DND-41 (cell line): ENCODE results near the gene RALGPS2.
A peak's percentile ranks its signal among the peaks of the same experiment; 100 is the strongest.

Experiments
- ATAC-seq: fragments of 200-7000 bp; cut with Tn5 transposase; 3 replicates; pipeline ENCODE4 v1.9.1; 2021; ENCODE audit warnings: low read depth; ENCODE audit not compliant: insufficient read depth
- DNase-seq: peaks from one replicate; pipeline ENCODE4 v3.0.0-alpha.2; 2020
- H2AFZ ChIP-seq: 2 replicates; pipeline ENCODE4 v1.6.0; 2012; ENCODE audit warnings: low read depth, low read length
- H3K27ac ChIP-seq: 2 replicates; pipeline ENCODE4 v1.5.1; 2012; ENCODE audit warnings: low read length, inconsistent platforms
- H3K27me3 ChIP-seq: fragments of 200-600 bp; sonication (generic); 2 replicates; pipeline ENCODE4 v1.6.0; 2012; ENCODE audit warnings: low read length, mild to moderate bottlenecking, inconsistent platforms; ENCODE audit not compliant: insufficient read depth, poor library complexity
- H3K36me3 ChIP-seq: 2 replicates; pipeline ENCODE4 v1.5.1; 2012; ENCODE audit warnings: low read length, inconsistent platforms; ENCODE audit not compliant: insufficient read depth
- H3K4me1 ChIP-seq: 2 replicates; pipeline ENCODE4 v1.5.1; 2012; ENCODE audit warnings: mild to moderate bottlenecking, low read length; ENCODE audit not compliant: insufficient read depth
- H3K4me2 ChIP-seq: 2 replicates; pipeline ENCODE4 v1.6.0; 2012; ENCODE audit warnings: mild to moderate bottlenecking, moderate library complexity, low read length, inconsistent platforms; ENCODE audit not compliant: insufficient read depth
- H3K4me3 ChIP-seq, 2 experiments: fragments of 200-600 bp in 1 of 2; shearing (Covaris generic) in 1 of 2; 2 replicates each; pipeline ENCODE4 v1.5.1; 2012 to 2016; ENCODE audit warnings: inconsistent platforms in 2 of 2, low read length in 2 of 2, mild to moderate bottlenecking in 2 of 2, low read depth in 1 of 2, moderate library complexity in 1 of 2
- H3K79me2 ChIP-seq: 2 replicates; pipeline ENCODE4 v1.6.0; 2012; ENCODE audit warnings: low read length, inconsistent platforms; ENCODE audit not compliant: insufficient read depth
- H3K9ac ChIP-seq: 2 replicates; pipeline ENCODE4 v1.6.0; 2012; ENCODE audit warnings: low read depth, mild to moderate bottlenecking, inconsistent platforms, low read length, moderate library complexity
- H3K9me3 ChIP-seq: 2 replicates; pipeline ENCODE4 v1.5.1; 2012; ENCODE audit warnings: low read length, moderate library complexity, mild to moderate bottlenecking, inconsistent platforms; ENCODE audit not compliant: insufficient read depth, severe bottlenecking
- H4K20me1 ChIP-seq: 2 replicates; pipeline ENCODE4 v1.6.0; 2012; ENCODE audit warnings: low read length; ENCODE audit not compliant: insufficient read depth
- EZH2 ChIP-seq: IDR thresholded peaks from 3 replicates; pipeline ENCODE4 v1.6.1; 2012; ENCODE audit warnings: borderline replicate concordance, low read depth, mild to moderate bottlenecking, moderate library complexity, low read length, inconsistent platforms; ENCODE audit not compliant: severe bottlenecking
- TF ChIP-seq, protein P1 (sequence below): IDR thresholded peaks from 2 replicates; pipeline ENCODE4 v1.5.1; 2012; ENCODE audit warnings: borderline replicate concordance, low read length, moderate library complexity, mild to moderate bottlenecking; ENCODE audit not compliant: poor library complexity, severe bottlenecking; ENCODE audit errors: extremely low read depth

Gene RALGPS2, protein sequence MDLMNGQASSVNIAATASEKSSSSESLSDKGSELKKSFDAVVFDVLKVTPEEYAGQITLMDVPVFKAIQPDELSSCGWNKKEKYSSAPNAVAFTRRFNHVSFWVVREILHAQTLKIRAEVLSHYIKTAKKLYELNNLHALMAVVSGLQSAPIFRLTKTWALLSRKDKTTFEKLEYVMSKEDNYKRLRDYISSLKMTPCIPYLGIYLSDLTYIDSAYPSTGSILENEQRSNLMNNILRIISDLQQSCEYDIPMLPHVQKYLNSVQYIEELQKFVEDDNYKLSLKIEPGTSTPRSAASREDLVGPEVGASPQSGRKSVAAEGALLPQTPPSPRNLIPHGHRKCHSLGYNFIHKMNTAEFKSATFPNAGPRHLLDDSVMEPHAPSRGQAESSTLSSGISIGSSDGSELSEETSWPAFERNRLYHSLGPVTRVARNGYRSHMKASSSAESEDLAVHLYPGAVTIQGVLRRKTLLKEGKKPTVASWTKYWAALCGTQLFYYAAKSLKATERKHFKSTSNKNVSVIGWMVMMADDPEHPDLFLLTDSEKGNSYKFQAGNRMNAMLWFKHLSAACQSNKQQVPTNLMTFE

DNA sequence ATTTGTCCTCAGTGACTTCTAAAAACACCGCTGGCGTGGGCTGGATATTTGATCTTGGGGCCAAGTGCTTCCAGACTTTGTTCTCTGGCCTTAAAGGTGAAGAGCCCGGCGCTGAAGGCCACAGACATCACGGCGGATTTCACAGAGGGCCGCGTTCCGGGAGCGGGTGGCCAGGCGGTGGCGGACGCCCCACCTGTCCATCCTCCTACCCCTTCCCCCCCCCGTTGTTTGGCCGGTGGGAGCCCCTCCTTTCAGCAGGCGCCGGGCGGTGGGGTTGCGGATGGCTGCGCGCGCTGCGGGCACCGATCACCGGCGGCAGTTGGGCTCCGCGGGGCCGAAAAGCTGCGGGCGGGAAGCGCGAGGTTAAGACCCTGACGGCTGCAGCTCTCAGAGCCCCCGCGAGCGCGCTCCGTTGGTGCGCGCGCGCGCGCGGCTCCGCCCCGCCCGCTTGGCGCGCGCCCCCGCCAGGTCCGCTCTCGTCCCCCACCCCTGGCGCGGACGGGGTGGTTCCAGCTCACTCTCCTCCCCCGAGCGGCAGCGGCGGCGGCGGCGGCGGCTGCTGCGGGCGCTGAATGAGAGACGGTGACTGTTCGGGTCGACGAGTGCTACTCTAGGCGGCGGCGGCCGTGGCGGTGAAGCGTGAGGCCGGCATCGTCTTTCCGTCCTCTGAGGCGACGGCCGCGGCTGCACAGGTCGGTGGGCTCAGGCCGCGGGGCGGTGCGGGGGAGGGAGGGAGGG lies at the start of gene RALGPS2:
Gene RALGPS2 (plus strand): TSS at position 517 of the 738 bp plus-strand sequence. CDS start 51,521 bp downstream, outside the sequence.
- H3K27me3 ChIP-seq: no peaks in the 10 kb centered on the region
- H3K9me3 ChIP-seq: no peaks in the 10 kb centered on the region
- no peak for TF ChIP-seq EZH2
- TF ChIP-seq, protein P1, sequence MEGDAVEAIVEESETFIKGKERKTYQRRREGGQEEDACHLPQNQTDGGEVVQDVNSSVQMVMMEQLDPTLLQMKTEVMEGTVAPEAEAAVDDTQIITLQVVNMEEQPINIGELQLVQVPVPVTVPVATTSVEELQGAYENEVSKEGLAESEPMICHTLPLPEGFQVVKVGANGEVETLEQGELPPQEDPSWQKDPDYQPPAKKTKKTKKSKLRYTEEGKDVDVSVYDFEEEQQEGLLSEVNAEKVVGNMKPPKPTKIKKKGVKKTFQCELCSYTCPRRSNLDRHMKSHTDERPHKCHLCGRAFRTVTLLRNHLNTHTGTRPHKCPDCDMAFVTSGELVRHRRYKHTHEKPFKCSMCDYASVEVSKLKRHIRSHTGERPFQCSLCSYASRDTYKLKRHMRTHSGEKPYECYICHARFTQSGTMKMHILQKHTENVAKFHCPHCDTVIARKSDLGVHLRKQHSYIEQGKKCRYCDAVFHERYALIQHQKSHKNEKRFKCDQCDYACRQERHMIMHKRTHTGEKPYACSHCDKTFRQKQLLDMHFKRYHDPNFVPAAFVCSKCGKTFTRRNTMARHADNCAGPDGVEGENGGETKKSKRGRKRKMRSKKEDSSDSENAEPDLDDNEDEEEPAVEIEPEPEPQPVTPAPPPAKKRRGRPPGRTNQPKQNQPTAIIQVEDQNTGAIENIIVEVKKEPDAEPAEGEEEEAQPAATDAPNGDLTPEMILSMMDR: no peak
- peak within 1 kb of the TSS; percentile 83 for H3K27ac ChIP-seq
- no peaks in the 10 kb centered on the region; the same call in 1 of the 2 replicates for H3K36me3 ChIP-seq
- peaks cover 25% of the 10 kb centered on the region for H3K4me1 ChIP-seq
- no peaks in the 10 kb centered on the region for H4K20me1 ChIP-seq
- peak within 1 kb of the TSS; percentile 96 for H3K9ac ChIP-seq
- peak; percentile 80 for DNase-seq
- H3K79me2 ChIP-seq: peaks cover 40% of the 10 kb centered on the region
- peak within 1 kb of the TSS; percentile 60 for H3K4me2 ChIP-seq
- H3K4me3 ChIP-seq: peak within 1 kb of the TSS; percentile 57 to 75
- ATAC-seq: peak; percentile 75
- H2AFZ ChIP-seq: peak within 1 kb of the TSS; percentile 95

DNA sequence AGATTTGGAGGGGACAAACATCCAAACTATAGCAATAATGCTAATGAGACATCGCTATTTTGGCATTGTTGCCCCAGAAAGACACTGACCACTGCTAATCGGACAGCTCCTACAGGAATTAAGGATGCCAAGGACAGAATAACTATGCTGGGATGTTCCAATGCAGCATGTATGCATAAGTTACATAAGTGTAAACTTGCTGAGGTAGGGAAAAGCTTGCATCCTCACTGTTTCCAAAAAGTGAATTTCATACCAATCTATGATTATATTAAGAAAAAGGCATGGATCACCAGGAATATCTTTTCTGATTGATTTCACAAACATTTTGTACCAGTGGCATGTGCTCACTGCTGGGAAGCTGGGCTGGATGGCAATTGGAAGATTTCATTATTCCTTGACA lies 45.8 kb upstream of the RALGPS2 start:
- Histone ChIP-seq H3K9me3 (no peaks in the 10 kb centered on the region), H3K9ac (no peak overlapping the region), H2AFZ (no peak overlapping the region), H3K27me3 (no peaks in the 10 kb centered on the region), H3K4me1 (no peaks in the 10 kb centered on the region), H4K20me1 (no peaks in the 10 kb centered on the region), H3K79me2 (no peaks in the 10 kb centered on the region), H3K4me3 (no peak overlapping the region), H3K4me2 (no peak overlapping the region), H3K27ac (no peak overlapping the region), H3K36me3 (no peaks in the 10 kb centered on the region)
- DNase-seq: no peak
- TF ChIP-seq, protein P1: no peak
- no peak for TF ChIP-seq EZH2
- ATAC-seq: no peak

DNA sequence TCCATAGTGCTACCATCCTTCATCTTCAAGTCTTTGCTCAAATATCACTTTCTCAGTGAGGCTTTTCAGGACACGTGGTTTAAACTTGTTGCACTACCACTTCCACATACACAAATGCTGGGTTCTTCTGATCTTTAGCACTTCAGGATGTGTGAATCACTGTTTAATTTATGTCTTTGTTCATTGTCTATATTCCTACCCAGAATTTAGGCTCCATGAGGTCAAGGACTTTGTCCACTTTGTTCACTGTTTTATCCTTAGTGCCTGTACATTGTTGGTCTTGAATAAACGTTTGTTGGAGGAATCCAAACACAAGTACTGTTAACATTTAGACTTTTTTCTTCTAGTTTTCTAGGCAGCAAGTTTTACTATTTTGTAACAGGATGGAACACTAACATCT lies 42.6 kb upstream of the RALGPS2 start:
- no peak overlapping the region for H3K4me3 ChIP-seq
- ATAC-seq: no peak
- no peaks in the 10 kb centered on the region for H4K20me1 ChIP-seq
- no peaks in the 10 kb centered on the region for H3K9me3 ChIP-seq
- no peak for DNase-seq
- H3K4me2 ChIP-seq: no peak overlapping the region
- no peak overlapping the region for H2AFZ ChIP-seq
- peaks cover 3% of the 10 kb centered on the region for H3K27me3 ChIP-seq
- no peaks in the 10 kb centered on the region for H3K4me1 ChIP-seq
- no peak overlapping the region for H3K27ac ChIP-seq
- TF ChIP-seq, protein P1: no peak
- TF ChIP-seq EZH2: no peak
- H3K9ac ChIP-seq: no peak overlapping the region
- no peaks in the 10 kb centered on the region for H3K79me2 ChIP-seq
- H3K36me3 ChIP-seq: no peaks in the 10 kb centered on the region
